HEK293T (cell line): ENCODE measurements around the gene ILK.

Experiments used
- CTCF ChIA-PET: fragments of 350-600 bp; formaldehyde crosslinking; extraction: SDS; loops from one replicate; lab custom pipeline; 2021; ENCODE audit warnings: antibody characterized with exemption, inconsistent platforms; lab: Yijun Ruan, JAX
- POLR2A ChIA-PET: fragments of 350-600 bp; formaldehyde crosslinking; extraction: SDS; loops from one replicate; lab custom pipeline; 2020; ENCODE audit warnings: antibody characterized with exemption, inconsistent platforms; lab: Yijun Ruan, JAX
- DNase-seq: peaks from one replicate; pipeline ENCODE4 v3.0.0; 2012; ENCODE audit warnings: mixed read lengths; ENCODE audit errors: extremely low spot score
- ARNT ChIP-seq: fragments of 450-650 bp; IDR thresholded peaks from 2 replicates; pipeline ENCODE4 v1.6.1; 2017; ENCODE audit warnings: mild to moderate bottlenecking
- BHLHE40 ChIP-seq: fragments of 450-650 bp; IDR thresholded peaks from 2 replicates; pipeline ENCODE4 v1.6.1; 2016; ENCODE audit warnings: mild to moderate bottlenecking, moderate library complexity, borderline replicate concordance
- CTBP1 ChIP-seq: fragments of 450-650 bp; IDR thresholded peaks from 2 replicates; pipeline ENCODE4 v1.6.1; 2016; ENCODE audit warnings: borderline replicate concordance
- ELF4 ChIP-seq: fragments of 450-650 bp; IDR thresholded peaks from 2 replicates; pipeline ENCODE4 v1.6.1; 2017; ENCODE audit warnings: antibody characterized with exemption
- FOXA1 ChIP-seq: fragments of 450-650 bp; IDR thresholded peaks from 2 replicates; pipeline ENCODE4 v1.6.1; 2016; ENCODE audit warnings: mild to moderate bottlenecking
- FOXK2 ChIP-seq: fragments of 450-650 bp; IDR thresholded peaks from 2 replicates; pipeline ENCODE4 v1.6.1; 2016; ENCODE audit warnings: mild to moderate bottlenecking
- FOXM1 ChIP-seq: fragments of 450-650 bp; IDR thresholded peaks from 2 replicates; pipeline ENCODE4 v1.6.1; 2017; ENCODE audit warnings: mild to moderate bottlenecking, borderline replicate concordance
- HDGF ChIP-seq: fragments of 450-650 bp; IDR thresholded peaks from 2 replicates; pipeline ENCODE4 v1.6.1; 2017; ENCODE audit warnings: antibody characterized with exemption, borderline replicate concordance
- L3MBTL2 ChIP-seq: fragments of 450-650 bp; conservative IDR thresholded peaks from 2 replicates; pipeline ENCODE4 v1.6.1; 2016; ENCODE audit warnings: mild to moderate bottlenecking
- LEF1 ChIP-seq: fragments of 450-650 bp; IDR thresholded peaks from 2 replicates; pipeline ENCODE4 v1.6.1; 2017; ENCODE audit warnings: mild to moderate bottlenecking, borderline replicate concordance
- NFRKB ChIP-seq: fragments of 450-650 bp; IDR thresholded peaks from 2 replicates; pipeline ENCODE4 v1.6.1; 2016; ENCODE audit warnings: mild to moderate bottlenecking, moderate library complexity
- PKNOX1 ChIP-seq: fragments of 450-650 bp; IDR thresholded peaks from 2 replicates; pipeline ENCODE4 v1.6.1; 2016
- SP1 ChIP-seq: fragments of 450-650 bp; IDR thresholded peaks from 2 replicates; pipeline ENCODE4 v1.6.1; 2017
- SUZ12 ChIP-seq: fragments of 450-650 bp; IDR thresholded peaks from 2 replicates; pipeline ENCODE4 v1.6.1; 2016; ENCODE audit warnings: mild to moderate bottlenecking
- TARDBP ChIP-seq: fragments of 450-650 bp; IDR thresholded peaks from 2 replicates; pipeline ENCODE4 v1.6.1; 2016
- ZNF384 ChIP-seq: fragments of 450-650 bp; IDR thresholded peaks from 2 replicates; pipeline ENCODE4 v1.6.1; 2016

The ILK gene

GRCh38 chr11:6635082-6635932 lies 31.7 kb downstream of the ILK start:
- CTCF ChIA-PET, result no interaction called here
- no peak for DNase-seq
- POLR2A ChIA-PET, result interaction anchor here (0.6 to 1.4 kb wide), 2 partner anchors 11 to 48 kb away, joined by 3 to 6 read pairs; partner anchors contain the start of gene MRPL17
- TF ChIP-seq SP1 (no peak), BHLHE40 (no peak), CTBP1 (no peak), FOXK2 (no peak), FOXM1 (no peak), FOXA1 (no peak), PKNOX1 (no peak), ELF4 (no peak)

DNA sequence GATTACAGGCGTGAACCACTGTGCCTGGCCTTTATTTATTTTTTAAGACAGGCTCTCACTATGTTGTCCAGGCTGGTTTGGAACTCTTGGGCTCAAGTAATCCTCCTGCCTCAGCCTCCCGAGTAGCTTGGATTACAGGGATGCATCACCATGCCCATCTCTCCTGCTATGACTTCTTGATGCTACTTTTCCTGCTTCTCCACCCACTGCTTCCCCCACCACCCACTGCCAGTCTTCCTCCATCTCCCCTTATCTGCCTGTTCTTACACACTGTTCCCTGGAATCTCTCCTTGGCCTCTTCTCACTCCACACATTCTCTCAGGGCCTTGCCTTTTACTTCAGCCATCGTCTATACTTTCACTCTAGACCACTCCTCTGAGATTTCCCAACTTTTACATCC lies 32.9 kb downstream of the ILK start:
- ChIA-PET POLR2A (no interaction called here), CTCF (no interaction called here)
- TF ChIP-seq BHLHE40, result no peak
- no peak for TF ChIP-seq FOXM1
- TF ChIP-seq L3MBTL2, result no peak
- TF ChIP-seq HDGF, result no peak
- no peak for TF ChIP-seq SUZ12
- TF ChIP-seq LEF1, result no peak
- no peak for TF ChIP-seq CTBP1
- no peak for TF ChIP-seq FOXA1
- no peak for TF ChIP-seq ZNF384
- no peak for TF ChIP-seq ARNT
- no peak for TF ChIP-seq NFRKB
- TF ChIP-seq SP1, result no peak
- TF ChIP-seq TARDBP, result no peak
- no peak for TF ChIP-seq PKNOX1
- no peak for TF ChIP-seq FOXK2
- TF ChIP-seq ELF4, result no peak
- no peak for DNase-seq

- TF ChIP-seq PKNOX1 (no peak), L3MBTL2 (no peak), LEF1 (no peak), NFRKB (no peak), FOXA1 (no peak), HDGF (no peak)
- DNase-seq, result no peak
- CTCF ChIA-PET, result no interaction called here
- POLR2A ChIA-PET, result interaction anchor here (0.7 to 1.5 kb wide), 5 partner anchors 9 to 46 kb away, joined by 3 to 4 read pairs (median 3); partner anchors contain the start of genes MRPL17 and TAF10
Observed at GRCh38 chr11:6637871-6638270, 34.3 kb downstream of the ILK start.

DNA sequence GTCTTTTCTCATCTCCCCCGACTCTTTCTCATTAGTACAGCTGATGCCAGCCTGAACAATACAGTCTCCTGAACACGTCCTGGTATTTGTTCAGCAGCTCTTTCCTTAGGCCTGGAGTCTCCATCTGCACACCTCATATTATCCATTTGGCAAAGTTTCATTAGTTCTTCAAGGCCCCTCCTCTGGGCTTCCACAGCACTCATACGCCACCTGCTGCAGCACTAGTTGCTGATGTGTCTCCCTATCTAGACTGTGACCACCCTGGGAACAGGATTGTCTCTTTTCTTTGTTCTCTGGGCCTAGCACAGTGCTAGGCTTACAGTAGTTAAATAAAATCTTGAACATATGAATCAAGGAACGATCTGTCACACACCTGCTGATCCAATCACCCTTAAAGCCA lies 34.9 kb downstream of the ILK start:
- POLR2A ChIA-PET, result interaction anchor here (0.9 to 1.5 kb wide), 5 partner anchors 9 to 45 kb away, joined by 3 to 4 read pairs (median 4); partner anchors contain the start of genes MRPL17 and TAF10
- TF ChIP-seq NFRKB, result no peak
- CTCF ChIA-PET, result no interaction called here
- DNase-seq, result no peak

- TF ChIP-seq L3MBTL2 (no peak), ARNT (no peak), TARDBP (no peak), ELF4 (no peak), CTBP1 (no peak), SP1 (no peak), FOXM1 (no peak), LEF1 (no peak), SUZ12 (no peak), FOXA1 (no peak), PKNOX1 (no peak), ZNF384 (no peak), BHLHE40 (no peak), FOXK2 (no peak), NFRKB (no peak), HDGF (no peak)
- POLR2A ChIA-PET, result no interaction called here
- no peak for DNase-seq
- CTCF ChIA-PET, result no interaction called here
Observed at GRCh38 chr11:6640036-6640984, 36.7 kb downstream of the ILK start.
